GM21786 (cell line): Measurements from ENCODE around the gene FAAP20.
A peak's percentile ranks its signal among the peaks of the same experiment; 100 is the strongest.

ENCODE experiments used
- ATAC-seq: cut with Tn5 transposase; IDR thresholded peaks from one replicate; pipeline ENCODE4 v1.9.1; 2021; ENCODE audit not compliant: unreplicated experiment

The FAAP20 gene, protein sequence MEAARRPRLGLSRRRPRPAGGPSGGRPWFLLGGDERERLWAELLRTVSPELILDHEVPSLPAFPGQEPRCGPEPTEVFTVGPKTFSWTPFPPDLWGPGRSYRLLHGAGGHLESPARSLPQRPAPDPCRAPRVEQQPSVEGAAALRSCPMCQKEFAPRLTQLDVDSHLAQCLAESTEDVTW

DNA sequence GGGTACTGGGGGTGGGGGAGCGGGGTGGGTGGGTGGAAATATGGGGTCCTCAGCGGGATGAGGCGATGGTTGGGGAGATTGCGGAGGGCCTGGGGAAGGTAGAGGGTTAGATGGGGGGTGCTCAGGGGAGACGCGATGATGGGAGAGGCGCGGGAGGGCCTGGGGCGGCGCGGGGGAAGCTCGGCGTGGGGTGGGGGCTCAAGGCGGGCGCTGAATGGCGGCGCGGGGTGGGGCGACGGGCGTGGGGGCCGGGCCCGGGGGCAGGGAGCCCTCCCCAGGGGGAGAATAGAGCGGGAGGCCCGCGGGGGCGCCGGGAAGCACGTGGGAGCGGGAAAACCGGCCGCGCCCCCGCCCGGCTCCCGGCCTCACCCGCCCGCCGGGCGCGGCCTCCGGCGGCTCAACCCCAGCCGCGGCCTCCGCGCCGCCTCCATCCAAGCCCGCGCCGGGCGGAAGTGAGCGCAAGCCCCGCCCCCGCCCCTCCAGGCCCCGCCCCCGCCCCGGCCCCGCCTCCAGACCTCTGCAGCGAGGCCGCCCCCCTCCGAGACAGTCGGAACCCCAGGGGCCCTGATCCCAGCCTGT, at the start of gene FAAP20:
TSS of gene FAAP20 (minus strand) at position 454 of the 579 bp plus-strand sequence. CDS start at position 431, 23 bp downstream.
- peak; percentile 47 for ATAC-seq

DNA sequence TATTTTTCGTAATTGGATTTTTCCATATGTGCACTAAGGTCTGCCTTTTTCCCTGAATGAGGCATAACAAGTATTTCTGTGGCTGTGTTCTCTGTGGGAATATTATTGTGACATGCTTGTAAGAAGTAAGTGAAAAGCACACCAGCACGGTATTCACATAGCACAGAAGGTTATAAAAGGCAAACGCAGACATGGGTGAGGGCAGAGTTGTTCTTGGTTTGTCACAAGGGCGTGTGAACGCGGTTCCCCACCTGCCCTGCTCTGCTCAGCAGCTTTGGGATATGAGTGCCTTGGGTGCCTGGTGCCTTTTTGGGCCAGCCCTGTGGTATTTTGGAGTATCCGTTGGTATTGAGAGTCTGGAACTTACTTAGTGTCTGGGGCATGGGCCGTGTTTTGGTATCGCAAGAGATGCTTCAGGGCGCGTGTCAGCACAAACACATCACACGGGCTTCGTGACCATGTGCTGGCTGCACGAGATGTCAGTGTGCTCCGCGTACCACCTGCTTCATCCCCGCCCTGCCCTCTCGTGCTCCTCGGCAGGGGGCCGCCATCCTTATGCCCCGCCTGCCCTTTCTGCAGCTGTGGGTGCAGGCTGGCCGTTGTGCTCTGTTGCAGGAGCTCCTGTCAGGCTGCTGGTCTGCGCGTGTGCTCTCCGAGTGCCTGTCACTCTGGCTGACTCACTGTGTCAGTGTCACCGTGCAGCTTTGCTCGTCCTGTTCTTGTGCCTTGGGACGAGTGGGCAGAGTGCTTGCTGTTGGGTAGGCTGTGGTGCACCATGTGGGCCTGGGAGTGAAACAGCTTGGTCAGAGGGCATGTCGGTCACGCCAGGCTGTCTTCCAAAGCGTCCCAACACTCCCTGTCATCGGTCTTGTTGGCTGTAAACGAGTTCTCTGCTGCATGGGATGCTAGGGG, 48.5 kb upstream of the FAAP20 start:
- ATAC-seq = no peak

DNA sequence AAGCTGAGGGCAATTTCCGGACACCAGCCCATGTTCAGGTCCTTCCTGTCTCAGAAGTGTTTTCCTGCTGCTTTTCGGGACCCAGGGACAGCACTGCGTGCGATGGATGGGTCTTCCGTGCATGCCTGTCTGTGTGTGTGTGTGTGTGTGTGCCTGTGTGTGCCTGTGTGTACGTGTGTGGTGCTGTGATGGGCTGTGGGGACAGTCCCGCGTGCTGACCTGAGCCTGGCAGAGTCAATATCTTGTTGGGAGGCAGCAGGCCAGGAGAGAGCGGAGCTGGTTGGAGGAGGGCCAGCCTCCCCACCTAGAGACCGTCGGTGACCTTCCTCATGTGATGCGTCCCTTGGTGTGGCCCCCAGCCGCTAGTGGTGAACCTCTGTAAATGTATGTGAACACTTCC, 47.2 kb upstream of the FAAP20 start:
- no peak for ATAC-seq

DNA sequence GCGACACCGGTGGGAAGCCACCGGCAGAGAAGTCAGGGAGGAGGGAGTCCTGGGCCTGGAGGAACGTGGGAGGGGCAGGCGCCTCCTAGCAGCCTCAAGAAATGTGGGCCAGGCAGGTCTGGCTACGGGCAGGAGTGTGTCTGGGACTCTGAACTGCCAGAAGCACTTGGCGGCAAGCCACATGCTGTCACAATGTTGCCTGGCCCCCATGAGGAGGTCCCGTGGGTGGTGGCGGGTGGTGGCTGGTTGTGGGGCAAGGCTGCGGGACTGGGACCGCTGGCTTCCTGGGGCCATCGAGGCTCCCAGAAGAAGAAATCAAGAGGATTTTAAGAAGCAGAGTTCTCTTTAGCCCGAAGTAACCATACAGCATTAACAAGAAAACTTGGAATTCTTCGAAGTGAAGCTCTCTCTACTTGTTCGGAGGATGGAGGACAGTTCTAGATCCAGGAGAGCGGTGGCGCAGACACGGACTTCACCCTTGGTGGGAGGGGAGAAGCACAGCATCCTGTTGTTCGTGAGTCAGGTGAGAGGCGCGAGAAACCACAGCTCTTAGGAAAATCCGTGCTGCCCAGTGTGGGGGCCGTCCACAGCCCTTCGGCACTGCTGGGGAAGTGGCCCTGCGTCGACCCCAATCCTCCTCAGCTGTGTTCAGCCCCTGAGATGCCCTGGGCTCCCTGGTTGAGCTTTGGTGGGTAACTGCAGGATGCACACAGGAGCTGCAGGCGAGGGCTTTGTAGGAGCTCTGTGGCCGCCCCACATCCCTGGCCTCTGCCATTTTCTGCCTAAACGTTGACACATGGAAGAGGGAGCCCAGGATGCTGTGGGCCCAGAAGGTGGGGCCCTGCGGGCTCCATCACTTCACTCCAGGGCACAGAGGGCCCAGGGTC, 45.9 kb upstream of the FAAP20 start:
- ATAC-seq = no peak

DNA sequence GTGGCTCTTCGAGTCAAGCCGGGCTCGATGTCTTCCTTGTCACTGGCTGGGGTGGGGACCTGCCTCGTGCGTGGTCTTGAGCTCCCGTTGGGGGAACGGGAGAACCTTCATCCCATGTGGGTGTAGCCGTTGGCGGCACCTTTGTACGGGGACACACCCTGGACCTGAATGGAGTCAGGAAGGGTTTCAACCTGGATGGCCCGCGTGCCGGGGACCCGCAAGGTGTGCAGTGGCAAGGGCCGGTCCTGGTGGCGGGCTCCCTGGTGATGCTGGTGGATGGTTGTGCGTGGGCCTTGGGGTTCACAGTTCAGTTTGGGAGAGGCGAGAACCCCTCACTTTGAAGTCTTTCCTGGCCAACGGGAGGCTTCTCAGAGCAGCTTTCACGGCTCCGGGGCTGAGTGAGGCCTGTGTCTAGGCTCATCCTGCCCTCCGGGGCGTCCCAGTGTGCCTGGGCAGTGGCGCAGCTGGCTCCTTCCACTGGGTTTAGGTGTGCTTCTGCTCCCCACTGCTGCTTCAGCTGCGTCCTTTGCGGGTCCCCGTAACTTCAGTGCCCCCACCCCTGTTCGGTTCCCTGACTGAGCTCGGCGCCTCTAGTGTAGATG, 44.9 kb upstream of the FAAP20 start:
- ATAC-seq = no peak

DNA sequence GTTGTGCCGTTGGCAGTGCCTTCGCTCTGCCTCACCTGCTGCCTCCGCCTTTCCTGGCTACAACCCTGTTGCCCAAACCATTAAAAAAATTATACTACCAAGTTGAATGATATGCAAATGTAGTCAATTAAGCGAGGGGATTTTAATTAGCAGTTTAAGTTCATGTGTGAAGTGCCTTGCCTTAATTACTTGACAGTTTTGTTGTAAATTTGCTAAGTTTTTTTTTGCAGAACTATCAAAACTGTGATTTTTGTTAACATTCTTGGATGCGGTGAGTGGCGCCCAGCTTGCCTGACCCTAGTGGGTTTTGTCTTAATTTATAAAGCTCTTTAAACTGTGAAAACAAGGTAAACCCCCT, 44.4 kb upstream of the FAAP20 start:
- no peak for ATAC-seq

DNA sequence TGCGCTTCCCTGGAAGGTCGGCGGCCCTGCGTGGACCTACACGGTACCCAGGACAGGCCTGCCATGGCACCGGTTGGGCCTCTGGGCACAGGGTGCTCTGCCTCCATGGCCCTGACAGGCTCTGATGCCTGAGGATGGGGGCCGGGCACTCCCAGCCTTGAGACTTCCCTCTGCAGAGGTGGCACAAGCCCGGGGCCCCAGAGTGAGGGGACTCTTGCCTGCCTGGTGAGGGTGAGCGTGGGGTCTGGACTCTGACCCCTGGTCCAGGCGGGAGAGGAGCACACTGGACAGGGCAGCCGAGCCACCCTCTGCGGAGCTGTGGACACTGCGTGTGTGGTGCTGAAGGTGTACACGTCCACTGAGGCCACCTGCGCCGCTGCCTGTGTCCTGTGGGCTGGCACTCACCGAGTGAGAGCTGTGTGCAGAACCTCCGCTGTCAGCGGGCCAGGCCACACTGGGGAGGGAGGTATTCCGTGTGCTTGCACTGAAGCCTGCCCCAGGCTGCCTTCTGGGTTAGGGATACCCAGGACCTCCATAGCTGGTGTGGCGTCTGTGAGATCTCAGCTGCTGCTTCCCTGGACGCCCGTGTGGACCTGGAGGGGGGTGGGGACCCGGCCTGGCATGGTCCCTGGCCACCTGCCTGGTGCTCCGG, 43.9 kb upstream of the FAAP20 start:
- no peak for ATAC-seq

DNA sequence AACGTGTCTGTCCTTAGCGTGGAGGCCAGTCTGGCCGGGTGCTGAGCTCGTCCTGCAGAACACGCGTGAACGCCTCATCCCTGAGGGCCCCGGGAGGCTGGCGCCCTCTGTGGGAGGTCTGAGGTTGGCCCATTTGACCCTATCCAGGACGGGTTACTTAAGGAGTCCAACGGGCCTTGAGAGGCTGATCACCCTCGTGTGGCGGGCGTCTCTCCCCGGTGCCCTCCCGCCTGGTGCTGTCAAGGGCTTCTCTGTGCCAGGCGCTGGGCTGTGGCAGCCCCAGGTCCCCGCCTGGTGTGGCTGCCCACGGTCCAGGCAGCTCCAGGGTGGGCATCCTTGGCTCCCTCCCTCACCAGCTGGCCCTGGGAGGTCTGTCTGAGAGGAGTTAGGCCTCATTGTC, 43.2 kb upstream of the FAAP20 start:
- ATAC-seq = no peak

DNA sequence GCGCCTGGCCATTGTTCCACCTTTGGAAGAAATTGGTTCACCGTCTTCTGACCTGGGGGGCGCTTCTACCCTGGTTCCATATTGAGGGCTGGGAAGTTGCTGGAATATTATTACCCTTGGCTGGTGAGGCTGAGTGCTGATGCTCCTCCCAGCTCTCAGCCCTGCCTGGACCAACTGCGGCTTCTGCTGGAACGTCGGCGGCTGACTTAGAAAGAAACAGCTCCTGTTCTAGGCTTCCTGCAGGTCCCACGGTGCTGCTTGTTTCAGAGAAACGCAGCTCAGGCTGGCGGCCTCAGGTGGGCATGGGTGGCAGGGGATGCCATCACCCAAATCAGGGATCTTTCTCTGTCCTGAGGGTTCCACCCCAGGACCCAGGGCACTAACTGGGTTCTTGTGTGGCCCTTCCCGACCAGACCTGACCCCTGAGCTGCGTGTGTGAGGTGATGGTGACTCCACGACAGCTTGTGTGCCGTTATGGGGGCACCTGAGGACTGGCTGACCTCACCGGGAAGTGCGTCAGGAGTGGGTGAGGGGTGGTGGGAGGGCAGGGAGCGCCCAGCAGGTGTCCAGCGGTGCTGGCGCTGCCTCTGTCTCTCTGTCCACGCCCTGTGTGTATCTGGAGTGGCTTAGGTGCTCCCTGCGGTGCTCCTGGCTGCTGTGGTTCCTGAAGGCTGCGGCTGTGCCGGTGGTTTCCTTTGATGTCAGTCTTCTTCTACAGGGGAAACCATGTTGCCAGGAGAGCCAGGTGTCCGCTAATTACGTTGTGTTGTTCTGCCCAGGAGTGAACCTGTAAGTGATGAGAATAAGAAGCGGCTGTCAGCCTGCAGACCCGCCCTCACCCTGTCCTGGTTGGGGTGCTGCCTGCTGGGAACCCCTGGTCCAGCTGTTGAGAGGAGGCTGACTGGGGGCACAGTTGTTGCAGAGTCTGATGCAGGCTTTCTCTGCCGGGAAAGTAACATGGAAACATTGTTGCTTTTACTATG, 42.4 kb upstream of the FAAP20 start:
- ATAC-seq = no peak

DNA sequence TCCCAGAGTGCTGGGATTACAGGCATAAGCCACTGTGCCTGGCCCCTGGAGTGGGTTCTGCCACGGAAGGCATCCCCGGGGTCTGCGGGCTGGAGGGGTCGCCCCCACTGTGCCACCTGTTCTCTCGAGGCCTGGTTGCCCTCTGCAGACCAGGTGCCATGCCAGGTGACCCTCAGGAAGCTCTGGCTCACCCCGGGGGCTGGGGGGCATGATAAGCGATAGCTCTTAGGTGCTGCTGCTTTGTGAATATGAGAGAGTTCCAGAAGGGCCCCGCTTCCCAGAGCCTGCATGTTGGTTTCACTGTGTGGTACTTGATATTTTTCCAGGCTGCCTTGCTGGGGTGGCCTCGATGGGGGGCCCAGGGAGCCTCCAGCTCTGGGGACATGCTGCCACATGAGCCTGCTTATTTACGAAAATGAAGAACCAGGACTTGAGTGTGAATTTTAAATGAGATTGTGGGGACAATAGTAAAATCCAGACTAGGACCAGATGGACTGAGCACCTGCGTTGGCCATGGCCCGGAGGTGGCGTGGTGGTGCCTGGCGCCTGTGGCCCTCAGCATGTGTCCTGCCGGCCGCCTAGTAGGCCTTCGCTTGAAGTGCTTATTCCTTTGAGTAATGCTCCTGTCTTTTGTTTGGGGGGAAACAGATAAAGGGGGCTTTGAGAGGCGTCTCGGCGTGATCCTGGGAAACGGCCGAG, 40.9 kb upstream of the FAAP20 start:
- no peak for ATAC-seq

DNA sequence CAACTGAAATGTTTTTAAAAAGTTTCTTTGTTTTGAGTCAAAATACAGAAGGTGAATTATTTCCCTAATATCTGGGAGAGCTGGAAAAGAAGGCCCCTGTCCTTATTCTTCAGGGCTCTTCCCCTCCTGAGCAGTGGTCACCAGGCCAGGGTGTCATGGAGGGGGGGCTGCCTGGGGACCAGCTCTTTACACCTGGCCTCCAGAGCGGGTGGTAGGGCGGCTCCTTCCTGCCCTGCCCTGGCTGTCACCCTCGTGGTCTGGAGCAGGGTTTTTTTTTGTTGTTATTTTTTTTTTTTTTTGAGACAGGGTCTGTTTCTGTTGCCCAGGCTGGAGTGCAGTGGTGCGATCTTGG, 40.2 kb upstream of the FAAP20 start:
- no peak for ATAC-seq

DNA sequence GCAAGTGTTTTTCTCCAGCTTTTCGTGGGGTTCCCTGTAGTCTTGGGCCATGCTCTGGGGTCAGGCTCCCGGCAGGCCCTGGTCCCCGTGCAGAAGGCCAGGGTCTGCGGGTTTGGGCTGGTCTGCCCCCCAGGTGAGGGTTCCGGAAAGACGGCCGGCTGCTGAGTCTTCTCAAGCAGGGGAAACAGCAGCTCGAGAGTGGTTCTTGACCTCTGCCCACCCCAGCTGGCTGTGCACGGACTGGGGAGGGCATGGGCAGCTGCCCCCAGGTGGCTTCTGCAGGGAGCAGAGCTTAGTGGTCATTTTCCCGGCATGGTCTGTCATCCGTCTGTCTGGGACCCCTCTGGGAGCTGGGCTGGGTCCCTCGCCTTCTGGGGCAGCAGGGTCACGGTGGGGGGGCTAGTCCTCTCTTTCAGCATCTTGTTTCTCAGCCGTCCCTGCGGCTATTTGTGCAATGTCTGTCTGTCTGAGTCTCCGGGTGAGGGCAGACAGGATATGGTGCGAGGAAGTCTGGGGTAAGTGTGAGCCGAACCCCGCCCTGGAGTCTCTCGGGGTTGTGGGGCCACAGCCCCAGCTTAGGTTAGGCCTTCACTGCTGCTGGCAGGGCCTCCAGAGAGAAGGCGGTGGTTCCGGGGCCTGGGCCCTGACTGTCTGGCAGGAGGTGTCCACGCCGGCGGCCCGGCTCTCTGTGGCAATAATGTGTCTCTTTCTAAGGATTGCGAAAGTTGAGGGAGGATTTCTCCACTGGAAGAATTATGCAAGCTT, 39.6 kb upstream of the FAAP20 start:
- ATAC-seq = no peak

DNA sequence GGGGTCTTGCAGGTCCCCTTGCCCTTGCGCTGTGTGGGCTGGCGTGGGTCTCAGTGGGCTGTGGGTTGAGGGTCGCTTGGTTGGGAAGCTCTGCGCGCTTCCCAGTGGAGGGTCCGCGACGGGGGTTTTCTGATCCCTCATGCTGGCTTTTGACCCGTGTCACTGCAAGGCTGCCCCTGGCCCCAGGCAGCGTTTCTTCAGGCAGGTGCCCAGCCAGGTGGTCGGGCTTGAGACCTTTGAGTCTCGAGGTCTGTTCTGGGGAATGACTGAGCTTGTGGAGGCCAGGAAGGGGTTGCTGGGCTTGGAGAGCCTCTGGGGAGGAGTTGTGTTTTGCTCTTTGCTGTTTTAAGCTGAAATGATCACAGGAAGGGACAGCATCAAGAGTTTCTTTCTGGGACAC, 38.9 kb upstream of the FAAP20 start:
- no peak for ATAC-seq

DNA sequence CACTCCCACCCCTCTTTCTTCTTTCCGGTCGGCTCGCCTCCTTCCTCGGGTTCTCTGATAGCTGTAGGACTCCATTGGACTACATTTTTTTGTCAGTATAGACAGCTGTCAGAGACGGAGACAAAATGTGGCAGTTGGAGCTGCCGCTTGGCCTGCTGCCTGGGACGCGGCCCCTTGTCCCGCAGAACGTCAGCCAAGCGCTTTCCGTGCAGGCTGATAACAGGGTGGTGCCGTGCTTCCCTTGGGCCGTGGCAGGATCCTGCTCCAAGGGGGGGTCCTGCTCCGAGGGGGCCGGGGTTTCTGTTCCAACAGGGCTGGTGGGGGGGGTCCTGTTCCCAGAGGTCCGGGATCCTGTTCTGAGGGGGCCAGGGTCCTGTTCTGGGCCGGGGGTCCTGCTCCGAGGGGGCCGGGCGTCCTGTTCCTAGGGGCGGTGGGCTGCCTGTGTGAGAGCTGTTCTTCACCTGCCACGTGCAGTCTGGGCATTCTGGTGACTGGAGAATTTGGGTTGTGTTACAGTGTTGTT, 38.4 kb upstream of the FAAP20 start:
- no peak for ATAC-seq

DNA sequence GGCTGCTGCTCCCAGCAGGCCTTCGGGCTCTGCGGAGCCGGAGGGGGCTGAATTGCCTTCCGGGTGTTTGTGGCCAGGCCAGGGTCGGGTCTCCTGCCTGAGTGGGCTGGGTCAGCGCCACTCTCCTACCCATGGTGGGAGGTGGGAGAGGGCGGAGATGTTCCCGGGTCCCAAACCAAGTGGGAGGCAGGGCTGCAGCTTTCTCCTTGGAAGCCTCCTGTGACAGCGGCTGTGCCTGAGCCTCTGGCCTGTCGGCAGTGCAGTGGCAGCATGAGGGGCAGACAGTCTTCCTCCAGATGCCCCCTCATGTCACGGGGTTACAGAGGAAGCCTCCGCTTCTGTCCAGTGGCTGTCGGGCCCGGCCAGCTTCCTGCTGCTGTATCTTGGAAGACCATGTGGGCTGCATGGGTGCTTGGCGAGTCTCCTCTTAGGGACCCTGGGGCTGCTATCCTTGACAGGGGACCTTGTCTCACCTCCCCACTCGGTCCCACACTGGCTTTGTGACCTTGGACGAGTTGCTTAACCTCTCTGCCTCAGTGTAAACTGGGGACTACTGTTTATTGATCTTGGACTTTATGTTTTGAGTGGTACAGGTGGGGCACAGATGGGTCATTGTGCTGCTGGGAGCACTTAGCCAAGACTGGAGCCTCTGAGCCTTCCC, 37.8 kb upstream of the FAAP20 start:
- ATAC-seq = no peak

DNA sequence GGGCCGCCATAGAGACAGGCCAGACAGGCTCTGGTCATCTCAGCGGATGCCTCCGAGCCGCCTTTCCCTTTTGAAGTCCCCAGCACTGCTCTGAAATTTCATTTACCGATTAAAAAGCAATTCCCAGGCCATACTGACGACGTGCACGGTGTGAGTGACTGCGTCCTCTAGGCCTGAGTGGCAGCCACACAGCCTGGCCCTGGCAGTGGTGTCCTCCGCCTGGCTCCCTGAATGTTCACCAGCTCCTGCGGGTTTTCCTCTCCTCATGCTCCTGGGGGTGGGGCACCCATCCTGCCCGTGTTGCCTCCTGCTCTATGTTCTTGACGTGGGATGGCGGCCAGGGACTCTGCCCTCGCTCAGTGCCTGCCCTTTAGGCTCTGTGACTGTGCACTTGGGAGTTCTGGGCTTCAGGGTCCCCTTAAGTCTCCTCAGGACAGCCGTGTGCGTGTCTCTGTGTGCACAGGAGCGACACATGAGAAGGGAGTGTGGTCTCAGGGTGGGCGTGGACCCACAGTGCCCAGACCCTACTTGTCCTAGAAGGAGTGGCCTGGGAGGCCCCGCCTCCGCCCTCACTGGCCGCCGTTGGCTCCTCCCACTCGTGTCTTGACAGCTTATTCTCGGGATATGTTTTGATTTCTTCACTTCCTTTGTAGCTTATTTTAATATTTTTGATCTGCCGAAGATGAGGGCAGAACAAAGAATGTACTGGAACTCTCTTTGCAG, 37.1 kb upstream of the FAAP20 start:
- no peak for ATAC-seq
